Measurements from ENCODE around the gene SAMD11.
"Not testable (repeated sequence)": the region's sequence is repeated elsewhere in the genome, so short reads cannot be mapped to it uniquely, and the experiment has no call there.

Gene SAMD11

GRCh38 chr1:966135-966703, 42.5 kb downstream of the SAMD11 start, which contains the start of gene PLEKHN1:
Gene PLEKHN1, plus strand, starts transcription at chr1:966482. Its CDS starts 50 bp downstream, at chr1:966532.
- no peak for DNase-seq

GRCh38 chr1:966704-967300, 43.1 kb downstream of the SAMD11 start:
- peak; percentile 60 for DNase-seq

- no peak for DNase-seq
Measured at GRCh38 chr1:967466-968343, 44.0 kb downstream of the SAMD11 start.

- DNase-seq: no peak
Measured at GRCh38 chr1:969260-969855, 45.6 kb downstream of the SAMD11 start.

GRCh38 chr1:970242-970972, 46.7 kb downstream of the SAMD11 start:
- DNase-seq: no peak

- DNase-seq: no peak
Measured at GRCh38 chr1:970973-971730, 47.4 kb downstream of the SAMD11 start.

- DNase-seq: no peak
Measured at GRCh38 chr1:971751-972506, 48.2 kb downstream of the SAMD11 start.

- no peak for DNase-seq
Measured at GRCh38 chr1:972726-973458, 49.2 kb downstream of the SAMD11 start.

- DNase-seq: no peak
Measured at GRCh38 chr1:973459-974292, 50.0 kb downstream of the SAMD11 start.

GRCh38 chr1:974293-974640, 50.5 kb downstream of the SAMD11 start:
- no peak for DNase-seq

GRCh38 chr1:974687-975328, 51.1 kb downstream of the SAMD11 start:
- no peak for DNase-seq

GRCh38 chr1:975365-975764, 51.6 kb downstream of the SAMD11 start:
- no peak for DNase-seq

GRCh38 chr1:975896-976683, 52.4 kb downstream of the SAMD11 start:
- peak; percentile 92 for DNase-seq

GRCh38 chr1:976791-977190, 53.1 kb downstream of the SAMD11 start:
- DNase-seq: not testable (repeated sequence)

GRCh38 chr1:978069-978834, 54.5 kb downstream of the SAMD11 start:
- DNase-seq: no peak

GRCh38 chr1:978835-979743, 55.4 kb downstream of the SAMD11 start:
- DNase-seq: no peak

- no peak for DNase-seq
Measured at GRCh38 chr1:979744-980072, 56.0 kb downstream of the SAMD11 start.

All from eye (tissue), 1 donor.